ENCODE results near the gene CRACDL.

The CRACDL gene

GRCh38 chr2:98833917-98834263 is 102.1 kb downstream of the CRACDL start:
- H3K4me3 ChIP-seq (ENCODE audit: low read depth, low read length), result no peak overlapping the region
- no peak for TF ChIP-seq CTCF (IDR thresholded peaks at IDR 0.05; ENCODE audit: low read depth, low read length)

GRCh38 chr2:98833172-98833916 is 102.7 kb downstream of the CRACDL start:
- TF ChIP-seq CTCF (IDR thresholded peaks at IDR 0.05; ENCODE audit: low read depth, low read length), result no peak
- H3K4me3 ChIP-seq (ENCODE audit: low read depth, low read length), result no peak overlapping the region

- H3K4me3 ChIP-seq (ENCODE audit: low read depth, low read length), result no peak overlapping the region
Measured at GRCh38 chr2:98832172-98832571, 103.9 kb downstream of the CRACDL start.

GRCh38 chr2:98830571-98831145 is 105.4 kb downstream of the CRACDL start:
- H3K4me3 ChIP-seq (ENCODE audit: low read depth, low read length), result no peak overlapping the region
- TF ChIP-seq CTCF (IDR thresholded peaks at IDR 0.05; ENCODE audit: low read depth, low read length), result no peak

More at GRCh38 chr2:98832172-98832571, 103.9 kb downstream of the CRACDL start:
- no peak for TF ChIP-seq CTCF (IDR thresholded peaks at IDR 0.05; ENCODE audit: low read depth, low read length)

- no peak for TF ChIP-seq CTCF (IDR thresholded peaks at IDR 0.05; ENCODE audit: low read depth, low read length)
- no peak overlapping the region for H3K4me3 ChIP-seq (ENCODE audit: low read depth, low read length)
Measured at GRCh38 chr2:98829581-98830270, 106.3 kb downstream of the CRACDL start.

GRCh38 chr2:98828793-98829371 is 107.1 kb downstream of the CRACDL start:
- TF ChIP-seq CTCF (IDR thresholded peaks at IDR 0.05; ENCODE audit: low read depth, low read length), result no peak
- H3K4me3 ChIP-seq (ENCODE audit: low read depth, low read length), result no peak overlapping the region

- H3K4me3 ChIP-seq (ENCODE audit: low read depth, low read length), result no peak overlapping the region
- TF ChIP-seq CTCF (IDR thresholded peaks at IDR 0.05; ENCODE audit: low read depth, low read length), result no peak
Measured at GRCh38 chr2:98828369-98828744, 107.7 kb downstream of the CRACDL start.
